Measurements from ENCODE around the gene DIO1.

Gene DIO1

GRCh38 chr1:53895421-53895820 lies 1.4 kb downstream of the DIO1 start:
- no peak for DNase-seq

GRCh38 chr1:53896635-53897229 lies 2.7 kb downstream of the DIO1 start:
- no peak for DNase-seq

- DNase-seq = no peak
Observed at GRCh38 chr1:53899206-53899628, 5.2 kb downstream of the DIO1 start.

- DNase-seq = no peak
Observed at GRCh38 chr1:53899708-53900107, 5.7 kb downstream of the DIO1 start.

- no peak for DNase-seq
Observed at GRCh38 chr1:53902235-53903138, 8.5 kb downstream of the DIO1 start.

- no peak for DNase-seq
Observed at GRCh38 chr1:53905509-53905908, 11.5 kb downstream of the DIO1 start.

- no peak for DNase-seq
Observed at GRCh38 chr1:53906121-53906520, 12.1 kb downstream of the DIO1 start.

- DNase-seq = no peak
Observed at GRCh38 chr1:53909946-53910345, 16.0 kb downstream of the DIO1 start.

GRCh38 chr1:53911442-53911841 lies 17.5 kb downstream of the DIO1 start:
- no peak for DNase-seq

- DNase-seq = no peak
Observed at GRCh38 chr1:53913352-53914033, 19.5 kb downstream of the DIO1 start.

- DNase-seq = no peak
Observed at GRCh38 chr1:53918343-53918742, 24.4 kb downstream of the DIO1 start.

- DNase-seq = peak; percentile 32 to 38
Observed at GRCh38 chr1:53919675-53920066, 25.7 kb downstream of the DIO1 start.

- DNase-seq = no peak
Observed at GRCh38 chr1:53927376-53927881, 33.4 kb downstream of the DIO1 start.

- DNase-seq = no peak
Observed at GRCh38 chr1:53929246-53929960, 35.4 kb downstream of the DIO1 start.

GRCh38 chr1:53930932-53931331 lies 36.9 kb downstream of the DIO1 start:
- DNase-seq = no peak

GRCh38 chr1:53931523-53931922 lies 37.5 kb downstream of the DIO1 start:
- DNase-seq = no peak

GRCh38 chr1:53934170-53934765 lies 40.3 kb downstream of the DIO1 start:
- DNase-seq = no peak

- no peak for DNase-seq
Observed at GRCh38 chr1:53936430-53936829, 42.4 kb downstream of the DIO1 start.

- DNase-seq = no peak
Observed at GRCh38 chr1:53938136-53938830, 44.3 kb downstream of the DIO1 start.

- DNase-seq = no peak
Observed at GRCh38 chr1:53942127-53942957, 48.4 kb downstream of the DIO1 start.

- DNase-seq = no peak
Observed at GRCh38 chr1:53943090-53943489, 49.1 kb downstream of the DIO1 start.
